AG04449 (cell line): ENCODE results near the gene MAD1L1.

Source experiments
- CTCF ChIA-PET: fragments of 350-600 bp; formaldehyde crosslinking; extraction: SDS; loops from one replicate; lab custom pipeline; 2021; ENCODE audit warnings: antibody characterized with exemption; lab: Yijun Ruan, JAX
- POLR2A ChIA-PET: fragments of 400-600, 350-600 bp; formaldehyde crosslinking; extraction: SDS; loops from one replicate; lab custom pipeline; 2020; ENCODE audit warnings: antibody characterized with exemption, inconsistent platforms; lab: Yijun Ruan, JAX
- DNase-seq: peaks from one replicate; pipeline ENCODE4 v3.0.0-alpha.2; 2010; ENCODE audit warnings: low read depth, low spot score
- H3K4me3 ChIP-seq: 2 replicates; pipeline ENCODE4 v1.5.1; 2011; ENCODE audit warnings: low read depth, mild to moderate bottlenecking, control low read depth, low read length
- TF ChIP-seq, protein P1 (sequence below): IDR thresholded peaks from one replicate; pipeline ENCODE4 v1.5.1; 2011; ENCODE audit warnings: mild to moderate bottlenecking, moderate library complexity, low read length, control low read depth, inconsistent platforms; ENCODE audit not compliant: insufficient read depth; ENCODE audit errors: missing control alignments

Gene MAD1L1

DNA sequence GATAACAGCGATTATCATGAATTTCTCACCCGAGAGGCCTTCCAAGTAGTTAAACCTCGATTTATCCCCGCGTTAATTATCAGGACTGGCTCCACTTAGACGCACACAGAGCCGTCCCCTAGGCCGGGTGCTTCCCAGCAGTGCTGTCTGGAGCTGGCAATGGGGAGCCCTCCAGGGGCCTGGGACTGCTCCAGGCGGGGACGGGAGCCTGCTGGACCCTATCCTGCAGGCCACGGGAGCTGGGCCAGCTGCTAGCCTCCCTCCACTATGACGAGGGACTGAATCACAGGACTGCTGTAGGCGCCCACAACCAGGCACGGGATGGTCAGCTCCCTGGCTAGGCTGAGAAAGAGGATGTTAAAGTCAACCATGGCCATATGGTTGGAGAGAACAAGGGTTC, 333.5 kb downstream of the MAD1L1 start:
- H3K4me3 ChIP-seq = no peak overlapping the region
- CTCF ChIA-PET = interaction anchor here (1.6 kb wide), 1 partner anchor 23 kb away, joined by 5 read pairs; no protein-coding TSS in a partner anchor
- DNase-seq = no peak
- TF ChIP-seq, protein P1, sequence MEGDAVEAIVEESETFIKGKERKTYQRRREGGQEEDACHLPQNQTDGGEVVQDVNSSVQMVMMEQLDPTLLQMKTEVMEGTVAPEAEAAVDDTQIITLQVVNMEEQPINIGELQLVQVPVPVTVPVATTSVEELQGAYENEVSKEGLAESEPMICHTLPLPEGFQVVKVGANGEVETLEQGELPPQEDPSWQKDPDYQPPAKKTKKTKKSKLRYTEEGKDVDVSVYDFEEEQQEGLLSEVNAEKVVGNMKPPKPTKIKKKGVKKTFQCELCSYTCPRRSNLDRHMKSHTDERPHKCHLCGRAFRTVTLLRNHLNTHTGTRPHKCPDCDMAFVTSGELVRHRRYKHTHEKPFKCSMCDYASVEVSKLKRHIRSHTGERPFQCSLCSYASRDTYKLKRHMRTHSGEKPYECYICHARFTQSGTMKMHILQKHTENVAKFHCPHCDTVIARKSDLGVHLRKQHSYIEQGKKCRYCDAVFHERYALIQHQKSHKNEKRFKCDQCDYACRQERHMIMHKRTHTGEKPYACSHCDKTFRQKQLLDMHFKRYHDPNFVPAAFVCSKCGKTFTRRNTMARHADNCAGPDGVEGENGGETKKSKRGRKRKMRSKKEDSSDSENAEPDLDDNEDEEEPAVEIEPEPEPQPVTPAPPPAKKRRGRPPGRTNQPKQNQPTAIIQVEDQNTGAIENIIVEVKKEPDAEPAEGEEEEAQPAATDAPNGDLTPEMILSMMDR = no peak
- POLR2A ChIA-PET = interaction anchor here (1.1 kb wide), 1 partner anchor 9 kb away, joined by 4 read pairs; no protein-coding TSS in a partner anchor

DNA sequence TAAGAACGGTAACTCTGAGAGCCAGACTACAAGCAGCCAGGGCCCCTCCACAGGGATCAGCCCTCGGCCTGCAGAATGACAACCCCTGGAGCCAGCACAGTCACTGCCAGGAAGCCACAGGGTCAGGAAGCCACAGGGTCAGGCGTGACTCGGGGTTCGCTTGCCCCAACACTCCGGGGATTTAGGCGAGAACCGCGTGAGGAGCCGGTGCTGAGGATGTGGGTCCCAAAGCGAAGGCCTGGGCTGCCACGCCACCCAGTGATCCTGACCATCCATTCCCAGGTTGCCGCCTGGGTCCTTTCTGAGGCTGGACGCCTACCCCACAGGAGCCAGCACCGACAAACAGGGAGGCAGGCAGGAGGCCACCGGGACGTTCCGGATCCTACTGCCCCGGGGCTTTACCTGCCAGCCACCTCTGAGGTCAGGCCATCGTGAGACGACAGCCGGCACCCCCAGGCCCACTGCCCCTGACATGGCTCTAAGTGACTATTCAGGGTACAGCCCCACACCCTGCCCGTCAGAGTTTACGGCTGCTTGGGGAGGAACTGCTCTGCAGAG, 334.0 kb downstream of the MAD1L1 start:
- POLR2A ChIA-PET = interaction anchor here (1.1 kb wide), 1 partner anchor 9 kb away, joined by 4 read pairs; no protein-coding TSS in a partner anchor
- TF ChIP-seq, protein P1 = no peak
- CTCF ChIA-PET = no interaction called here
- H3K4me3 ChIP-seq = no peak overlapping the region
- no peak for DNase-seq

DNA sequence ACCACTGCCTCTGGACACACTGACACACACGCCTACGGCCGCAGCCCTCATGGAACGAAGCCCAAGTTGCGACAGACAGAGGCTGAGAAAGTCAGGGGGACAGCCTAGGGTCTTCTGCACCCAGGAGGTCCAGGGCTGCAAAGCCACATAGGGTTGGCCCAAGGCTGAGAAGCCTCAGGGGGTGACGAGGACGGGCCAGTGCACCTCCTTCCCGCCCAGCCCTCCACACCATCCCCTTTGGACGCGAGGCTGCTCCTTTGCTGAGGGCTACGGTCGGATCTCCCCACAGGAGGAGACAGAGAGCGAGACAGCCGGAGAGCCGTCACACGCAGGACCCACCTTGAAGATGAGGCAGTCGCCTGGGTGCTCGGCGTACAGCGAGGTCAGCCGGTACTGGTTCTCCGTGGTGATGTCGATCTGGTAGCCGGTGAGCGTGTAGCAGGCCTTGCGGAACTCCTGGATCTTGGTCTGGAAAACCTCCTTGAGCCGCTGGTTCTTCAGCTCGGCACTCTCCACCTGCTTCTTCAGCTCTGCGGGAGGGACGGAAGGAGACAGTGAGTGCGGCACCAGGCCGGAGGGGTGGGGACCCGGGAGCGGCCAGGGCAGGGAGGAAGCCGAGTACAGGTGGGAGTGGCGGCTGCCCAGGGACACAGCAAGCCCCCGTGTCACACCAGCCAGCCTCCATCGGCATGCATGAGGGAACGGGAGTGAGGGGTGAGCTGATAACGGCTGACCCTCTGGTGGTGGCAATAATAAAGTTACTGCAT, 334.7 kb downstream of the MAD1L1 start:
- ChIA-PET POLR2A (interaction anchor here (1.1 kb wide), 1 partner anchor 8 kb away, joined by 4 read pairs; no protein-coding TSS in a partner anchor), CTCF (no interaction called here)
- DNase-seq = no peak
- TF ChIP-seq, protein P1 = no peak
- no peak overlapping the region for H3K4me3 ChIP-seq

DNA sequence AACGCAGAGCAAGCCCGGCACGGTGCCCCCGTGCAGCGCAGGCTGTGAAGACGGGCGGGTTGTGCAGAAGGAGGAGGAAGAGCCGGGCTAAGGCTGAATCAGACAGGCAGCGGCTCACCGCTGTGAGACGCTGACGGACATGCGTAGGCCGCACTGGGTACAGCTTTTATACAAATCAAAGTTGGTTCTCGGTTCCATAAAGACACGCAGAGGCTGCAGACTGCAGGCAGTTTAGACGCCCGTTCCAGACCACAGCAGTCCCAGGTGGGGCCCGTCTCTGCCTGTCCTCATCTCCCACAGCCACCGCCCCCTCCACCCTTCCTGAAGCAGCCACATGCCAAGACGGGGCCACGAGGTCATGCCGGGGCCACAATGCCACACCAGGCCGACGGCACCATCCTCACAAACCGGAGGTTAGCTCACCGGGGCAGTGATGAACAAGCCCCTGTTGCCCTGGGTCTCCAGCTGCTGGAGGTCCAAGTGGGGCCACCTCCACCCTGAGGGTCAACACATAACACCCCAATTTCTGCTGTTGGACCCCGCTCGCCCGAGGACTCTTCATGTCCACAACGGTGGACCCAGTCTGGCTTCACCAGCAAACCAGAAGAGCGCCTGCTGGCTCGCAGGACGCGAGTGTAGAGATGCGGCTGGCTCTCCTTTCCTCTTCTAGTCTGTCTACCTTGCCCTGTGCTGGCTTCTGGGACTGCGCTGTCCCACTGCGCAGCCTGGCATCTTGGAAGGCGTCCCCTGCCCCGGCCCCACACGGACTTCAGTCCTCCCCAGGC, 335.5 kb downstream of the MAD1L1 start:
- TF ChIP-seq, protein P1 = no peak
- POLR2A ChIA-PET = no interaction called here
- DNase-seq = no peak
- no peak overlapping the region for H3K4me3 ChIP-seq
- CTCF ChIA-PET = interaction anchor here (1.0 kb wide), 1 partner anchor 26 kb away, joined by 3 read pairs; no protein-coding TSS in a partner anchor

DNA sequence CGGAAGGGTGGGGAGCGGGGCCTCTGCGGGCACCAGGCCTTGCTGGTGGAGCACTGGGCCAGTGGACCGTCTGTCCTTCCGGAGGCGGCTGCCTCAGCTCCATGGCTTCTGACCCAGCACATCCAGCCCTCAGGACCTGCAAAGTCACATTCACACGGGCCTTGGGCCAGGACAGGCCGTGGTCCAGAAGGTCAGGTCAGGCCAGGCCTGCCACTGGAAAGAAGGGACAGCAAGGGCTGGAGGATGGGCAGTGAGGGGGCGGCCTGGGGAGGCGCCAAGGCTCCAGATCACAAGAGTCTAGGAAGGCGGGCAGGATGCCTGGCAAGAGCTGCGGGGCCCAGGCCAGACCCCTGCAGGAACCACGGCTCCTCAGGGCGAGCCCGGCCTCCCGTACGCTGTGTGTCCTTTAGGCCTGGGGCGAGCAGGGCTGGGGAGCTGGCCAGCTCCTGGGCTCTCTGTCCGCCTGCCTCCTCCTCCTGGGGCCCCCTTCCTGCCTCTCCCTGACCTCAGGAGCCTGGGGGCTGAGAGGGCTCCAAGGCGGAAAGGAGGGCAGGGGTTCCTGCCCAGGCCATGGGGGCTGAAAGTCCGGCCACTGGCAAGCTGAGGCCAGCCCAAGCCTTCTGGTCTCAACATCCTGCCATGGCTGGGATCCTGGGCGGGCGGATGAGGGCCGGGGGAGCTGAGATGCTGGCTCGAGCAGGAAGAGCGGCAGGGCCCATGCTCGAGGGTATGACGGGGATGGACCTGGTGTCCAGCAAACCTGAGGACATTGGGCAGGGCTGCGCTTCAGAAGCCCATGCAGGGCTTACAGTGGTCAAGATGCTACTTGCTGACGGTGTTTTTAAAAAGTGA, 336.9 kb downstream of the MAD1L1 start:
- CTCF ChIA-PET = interaction anchor here (0.9 to 1.9 kb wide), 4 partner anchors 13 to 314 kb away, joined by 3 to 5 read pairs (median 4); no protein-coding TSS in a partner anchor
- TF ChIP-seq, protein P1 = no peak
- no peak overlapping the region for H3K4me3 ChIP-seq
- POLR2A ChIA-PET = no interaction called here
- DNase-seq = no peak
